NCI-H146 treated with DMSO at 0.1 percent for 48 hours (cell line): Measurements from ENCODE around the gene CTRB1.

Experiments
- DNase-seq: peaks from one replicate; lab custom pipeline; 2025; ENCODE audit not compliant: unreplicated experiment; lab: John Stamatoyannopoulos, UW

The CTRB1 gene

DNA sequence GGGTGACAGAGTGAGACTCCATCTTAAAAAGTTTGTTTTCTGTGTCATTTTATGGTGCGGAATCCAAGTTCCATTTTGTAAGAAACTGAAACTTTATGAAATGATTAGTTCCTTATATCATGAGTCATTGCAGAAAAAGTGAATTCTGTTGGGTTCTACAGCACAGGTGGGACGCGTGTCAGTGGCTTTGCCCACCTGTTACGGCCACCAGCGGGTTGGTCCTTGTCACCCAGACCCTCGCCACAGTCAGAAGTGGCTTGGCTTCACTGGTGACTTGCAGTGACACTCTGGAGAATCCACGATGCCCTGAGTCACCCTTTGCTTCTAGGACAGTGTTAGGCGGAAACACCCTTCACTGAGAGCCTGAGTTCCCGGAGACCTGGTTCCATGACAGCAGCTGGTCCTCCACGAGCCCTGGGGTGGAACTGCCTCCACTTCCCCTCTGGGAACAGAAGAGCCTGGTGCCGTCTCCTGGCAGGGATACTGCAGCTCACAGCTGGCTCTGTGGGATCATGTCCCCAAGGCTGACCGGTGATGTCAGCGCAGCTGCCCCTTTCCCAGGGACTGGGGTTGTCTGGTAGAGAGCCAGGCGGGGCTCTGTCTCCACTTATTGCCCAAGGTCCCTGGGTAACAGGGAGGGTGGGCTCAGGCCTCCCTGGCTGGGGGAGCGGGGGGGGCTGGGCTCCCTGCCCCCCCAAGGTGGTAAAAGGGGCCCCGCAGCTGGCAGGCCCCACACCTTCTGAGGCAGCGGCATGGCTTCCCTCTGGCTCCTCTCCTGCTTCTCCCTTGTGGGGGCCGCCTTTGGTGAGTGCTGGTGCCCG lies at the start of gene CTRB1:
CTRB1 (plus strand) TSS at position 733 of the 821 bp plus-strand sequence; CDS start at position 753, 20 bp downstream.
- DNase-seq: no peak

DNA sequence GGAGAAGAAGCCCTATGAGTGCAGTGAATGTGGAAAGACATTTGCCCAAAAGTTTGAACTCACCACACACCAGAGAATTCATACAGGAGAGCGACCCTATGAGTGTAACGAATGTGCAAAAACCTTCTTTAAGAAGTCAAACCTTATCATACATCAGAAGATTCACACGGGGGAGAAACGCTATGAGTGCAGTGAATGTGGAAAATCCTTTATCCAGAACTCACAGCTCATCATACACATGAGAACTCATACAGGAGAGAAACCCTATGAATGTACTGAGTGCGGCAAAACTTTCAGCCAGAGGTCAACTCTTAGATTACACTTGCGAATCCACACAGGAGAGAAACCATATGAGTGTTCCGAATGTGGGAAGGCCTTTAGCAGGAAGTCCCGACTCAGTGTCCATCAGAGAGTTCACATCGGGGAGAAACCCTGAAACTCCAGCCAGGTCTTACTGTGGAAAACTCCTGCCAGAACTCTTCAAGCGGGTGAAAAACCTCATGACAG lies 48.8 kb upstream of the CTRB1 start:
- no peak for DNase-seq

DNA sequence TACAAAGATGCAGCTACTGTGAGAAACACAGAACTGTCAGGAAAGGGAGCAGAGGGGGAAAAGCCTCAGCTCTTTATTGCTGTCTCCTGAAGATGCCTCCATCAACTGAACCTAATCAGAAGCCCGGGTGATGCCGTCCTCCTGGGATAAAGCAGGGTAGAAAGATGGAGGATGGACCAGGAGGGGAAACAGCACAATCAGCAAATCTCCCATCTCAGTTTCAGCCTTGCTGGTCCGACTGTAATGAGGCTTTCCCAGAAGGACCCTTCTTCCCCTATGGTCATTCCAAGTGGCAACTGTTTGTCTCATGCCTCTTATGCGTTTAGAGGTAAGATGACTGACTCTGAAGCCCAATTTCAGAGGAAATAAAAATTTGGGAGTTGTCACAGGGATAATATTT lies 46.2 kb upstream of the CTRB1 start:
- DNase-seq: no peak

DNA sequence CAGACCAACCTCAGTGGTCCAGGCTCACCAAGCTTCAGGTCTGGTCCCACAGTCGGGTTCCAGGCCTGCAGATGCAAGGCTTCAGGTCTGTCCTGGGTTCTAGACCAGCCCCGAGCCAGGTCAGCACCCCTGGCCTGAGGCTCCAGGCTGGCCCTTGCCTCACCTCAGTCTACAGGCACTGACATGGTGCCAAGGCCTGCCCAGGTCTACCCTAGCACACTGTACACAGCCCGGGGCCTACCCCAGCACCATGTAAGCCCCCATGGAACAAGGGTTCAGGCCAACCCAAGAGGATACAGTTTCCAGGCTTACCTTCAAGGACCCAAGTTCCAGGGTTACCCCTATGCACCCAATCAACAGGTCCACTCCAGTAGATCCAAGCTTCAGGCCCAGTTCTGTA lies 43.7 kb upstream of the CTRB1 start:
- no peak for DNase-seq

DNA sequence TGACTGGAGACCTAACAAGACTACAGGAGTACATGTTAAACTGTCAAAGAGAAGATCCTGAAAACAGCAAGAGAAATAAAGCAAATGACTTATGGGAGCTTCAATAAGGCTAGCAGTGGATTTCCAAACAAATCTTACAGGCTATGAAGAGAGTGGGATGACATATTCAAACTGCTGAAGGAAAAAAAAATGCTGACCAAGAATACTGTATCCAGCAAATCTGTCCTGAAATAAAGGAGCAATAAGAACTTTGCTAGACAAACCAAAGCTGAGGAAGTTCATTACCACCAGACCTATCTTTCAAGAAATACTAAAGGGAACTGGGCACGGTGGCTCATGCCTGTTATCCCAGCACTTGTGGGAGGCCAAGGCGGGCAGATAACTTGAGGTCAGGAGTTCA lies 41.9 kb upstream of the CTRB1 start:
- DNase-seq: no peak

DNA sequence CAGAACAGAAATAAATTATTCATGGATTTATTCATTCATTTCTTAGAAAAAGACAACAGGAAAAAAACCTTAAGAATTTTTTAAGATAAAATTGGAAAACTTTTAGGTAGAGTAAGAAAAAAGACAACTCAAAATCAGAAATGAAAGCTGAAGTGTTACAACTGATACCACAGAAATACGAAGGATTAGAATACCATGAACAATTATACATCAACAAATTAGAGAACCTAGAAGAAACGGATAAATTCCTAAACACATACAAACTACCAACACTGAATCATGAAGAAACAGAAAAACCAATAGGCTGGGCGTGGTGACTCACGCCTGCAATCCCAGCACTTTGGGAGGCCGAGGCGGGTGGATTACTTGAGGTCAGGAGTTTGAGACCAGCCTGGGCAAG lies 39.6 kb upstream of the CTRB1 start:
- no peak for DNase-seq

DNA sequence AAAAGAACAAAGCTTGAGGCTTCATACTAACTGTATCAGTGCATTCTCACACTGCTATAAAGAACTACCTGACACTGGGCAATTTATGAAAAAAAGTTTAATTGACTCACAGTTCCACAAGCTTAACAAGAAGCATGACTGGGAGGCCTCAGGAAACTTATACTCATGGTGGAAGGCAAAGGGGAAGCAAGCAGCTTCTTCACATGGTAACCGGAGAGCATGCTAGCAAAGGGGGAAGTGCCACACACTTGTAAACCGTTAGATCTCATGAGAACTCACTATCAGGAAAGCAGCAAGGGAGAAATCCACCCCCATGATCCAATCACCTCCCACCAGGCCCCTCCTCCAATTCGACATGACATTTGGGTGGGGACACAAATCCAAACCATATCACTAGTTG lies 37.2 kb upstream of the CTRB1 start:
- DNase-seq: no peak

DNA sequence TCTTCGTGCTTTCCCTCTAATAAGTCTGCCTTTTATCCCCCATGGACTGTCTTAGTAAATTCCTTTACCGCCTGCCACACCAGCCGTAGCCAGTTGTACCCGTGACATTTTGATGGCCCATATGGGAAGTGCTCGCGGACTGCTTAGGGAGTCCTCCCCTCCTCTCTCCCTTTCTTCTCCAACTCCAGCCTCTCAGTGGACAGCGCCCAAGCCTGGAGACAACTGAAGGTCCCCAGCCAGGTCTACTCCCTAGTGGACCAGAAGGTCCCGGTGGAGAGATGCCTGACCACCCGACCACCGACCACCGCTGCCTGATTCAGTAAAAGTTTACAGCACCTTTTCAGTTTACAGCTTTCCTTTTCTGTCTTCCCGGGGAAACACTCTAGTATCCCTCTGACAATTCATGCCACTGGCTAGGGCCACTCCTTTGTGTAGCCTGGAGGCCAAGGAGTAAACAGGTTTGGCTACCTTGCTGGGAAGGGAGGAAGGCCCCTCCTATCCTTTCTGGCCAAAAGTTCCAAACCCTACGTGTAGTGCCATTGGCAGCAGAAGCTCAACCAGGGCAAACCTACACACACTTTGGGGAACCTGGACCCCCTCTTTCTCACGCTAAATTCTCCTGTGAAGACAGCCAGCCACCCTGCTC lies 29.8 kb upstream of the CTRB1 start:
- no peak for DNase-seq

DNA sequence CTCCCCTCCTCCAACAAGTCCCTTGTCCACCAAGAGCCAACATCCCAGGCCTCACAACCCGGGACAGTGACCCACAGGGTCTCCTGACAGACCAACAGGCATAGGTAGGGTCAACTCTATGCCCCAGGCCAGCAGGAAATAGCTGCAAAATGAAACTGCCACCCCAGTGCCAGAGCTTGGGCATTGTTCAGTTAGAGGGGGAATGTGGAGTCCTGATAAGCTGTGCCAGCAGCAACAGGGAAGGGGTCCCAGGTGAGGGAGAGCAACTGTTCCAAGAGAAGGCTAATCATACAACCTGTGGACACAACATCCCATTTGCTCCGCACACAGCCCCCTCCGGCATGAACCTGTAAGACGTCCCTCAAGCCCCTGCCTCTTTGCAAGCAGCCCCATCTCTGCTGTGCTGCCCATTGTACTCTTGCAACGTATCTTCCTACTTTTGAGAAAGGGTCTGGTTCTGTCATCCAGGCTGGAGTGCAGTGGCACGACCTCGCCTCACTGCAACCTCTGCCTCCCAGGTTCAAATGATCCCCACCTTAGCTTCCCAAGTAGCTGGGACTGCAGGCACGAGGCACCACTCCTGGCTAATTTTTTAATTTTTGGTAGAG lies 29.0 kb upstream of the CTRB1 start:
- no peak for DNase-seq

DNA sequence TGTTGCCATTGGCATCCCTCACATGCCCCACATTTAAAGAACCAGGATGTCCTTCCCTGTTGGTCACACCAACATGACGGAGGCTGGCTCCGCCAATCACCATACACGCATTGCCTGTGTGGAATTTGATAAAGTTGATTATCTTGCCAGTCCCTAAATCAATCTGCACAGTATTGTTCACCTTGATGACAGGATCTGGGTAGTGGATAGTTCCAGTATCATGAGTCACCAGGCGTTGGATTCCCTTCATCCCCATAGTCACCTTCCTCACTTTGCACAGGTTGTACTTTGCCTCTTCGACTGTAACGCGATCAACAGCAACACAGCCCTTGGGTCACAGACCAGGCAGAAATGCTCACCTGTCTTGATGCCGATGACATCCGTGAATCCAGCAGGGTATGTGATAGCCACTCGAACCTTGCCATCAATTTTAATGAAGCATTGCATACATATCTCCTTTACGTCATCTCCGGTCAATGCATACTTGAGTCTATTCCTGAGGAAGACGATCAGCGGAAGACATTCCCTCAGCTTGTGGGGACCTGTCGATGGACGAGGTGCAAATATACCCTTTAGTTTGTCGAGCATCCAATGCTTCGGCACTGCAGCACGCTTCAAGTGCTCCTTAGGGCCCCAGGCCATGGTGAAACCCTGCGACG lies 26.1 kb upstream of the CTRB1 start:
- no peak for DNase-seq

DNA sequence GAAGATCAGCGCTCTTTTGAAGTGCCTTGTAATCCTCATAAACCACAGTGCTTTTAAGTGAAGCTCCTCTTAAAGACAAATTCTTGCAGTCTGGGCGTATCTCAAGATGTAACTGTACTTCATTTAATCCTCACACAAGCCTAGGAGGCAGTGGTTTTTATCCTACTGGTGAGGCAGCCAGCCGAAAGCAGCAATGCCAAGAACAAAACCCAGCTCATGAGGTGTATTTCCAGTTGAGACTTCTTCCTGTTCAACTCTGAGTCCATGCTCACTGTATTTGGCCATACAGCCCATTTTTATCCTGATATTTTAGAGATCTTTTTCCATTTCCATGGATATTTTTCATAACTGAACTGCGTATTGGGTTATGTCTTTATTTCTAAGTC lies 25.5 kb upstream of the CTRB1 start:
- no peak for DNase-seq

DNA sequence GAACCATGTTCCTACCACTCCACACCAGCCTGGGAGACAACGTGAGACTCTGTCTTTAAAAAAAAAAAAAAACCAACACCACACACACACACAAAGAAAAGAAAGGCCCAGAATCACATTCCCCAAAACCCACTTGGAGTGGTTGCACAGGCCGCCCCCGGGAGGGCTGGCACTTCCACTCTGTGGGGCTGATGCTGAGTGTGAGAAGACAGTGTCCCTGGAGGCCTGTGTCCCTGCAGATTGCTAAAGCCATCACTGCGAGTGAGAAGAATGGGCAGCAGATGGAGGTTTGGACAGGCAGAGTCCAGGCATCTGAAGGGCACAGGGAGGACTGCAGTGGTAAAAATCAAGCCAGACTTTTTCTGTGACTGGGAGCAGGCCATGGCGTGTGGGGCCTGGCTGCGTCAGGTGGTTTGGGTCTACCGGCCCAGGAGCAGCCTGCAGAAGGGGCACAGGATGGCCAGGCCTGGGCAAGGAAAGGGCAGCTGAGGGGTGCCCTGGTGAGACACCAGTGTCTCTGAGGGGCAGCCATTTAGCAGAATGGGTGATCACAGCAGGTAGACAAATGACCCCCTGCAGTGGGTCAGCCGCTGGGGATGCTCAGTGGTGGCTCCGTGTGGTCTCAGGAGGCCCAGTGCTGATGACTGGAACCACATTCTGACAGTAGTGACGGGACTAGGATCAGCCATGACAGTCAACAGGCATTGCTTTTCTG lies 24.9 kb upstream of the CTRB1 start:
- no peak for DNase-seq

DNA sequence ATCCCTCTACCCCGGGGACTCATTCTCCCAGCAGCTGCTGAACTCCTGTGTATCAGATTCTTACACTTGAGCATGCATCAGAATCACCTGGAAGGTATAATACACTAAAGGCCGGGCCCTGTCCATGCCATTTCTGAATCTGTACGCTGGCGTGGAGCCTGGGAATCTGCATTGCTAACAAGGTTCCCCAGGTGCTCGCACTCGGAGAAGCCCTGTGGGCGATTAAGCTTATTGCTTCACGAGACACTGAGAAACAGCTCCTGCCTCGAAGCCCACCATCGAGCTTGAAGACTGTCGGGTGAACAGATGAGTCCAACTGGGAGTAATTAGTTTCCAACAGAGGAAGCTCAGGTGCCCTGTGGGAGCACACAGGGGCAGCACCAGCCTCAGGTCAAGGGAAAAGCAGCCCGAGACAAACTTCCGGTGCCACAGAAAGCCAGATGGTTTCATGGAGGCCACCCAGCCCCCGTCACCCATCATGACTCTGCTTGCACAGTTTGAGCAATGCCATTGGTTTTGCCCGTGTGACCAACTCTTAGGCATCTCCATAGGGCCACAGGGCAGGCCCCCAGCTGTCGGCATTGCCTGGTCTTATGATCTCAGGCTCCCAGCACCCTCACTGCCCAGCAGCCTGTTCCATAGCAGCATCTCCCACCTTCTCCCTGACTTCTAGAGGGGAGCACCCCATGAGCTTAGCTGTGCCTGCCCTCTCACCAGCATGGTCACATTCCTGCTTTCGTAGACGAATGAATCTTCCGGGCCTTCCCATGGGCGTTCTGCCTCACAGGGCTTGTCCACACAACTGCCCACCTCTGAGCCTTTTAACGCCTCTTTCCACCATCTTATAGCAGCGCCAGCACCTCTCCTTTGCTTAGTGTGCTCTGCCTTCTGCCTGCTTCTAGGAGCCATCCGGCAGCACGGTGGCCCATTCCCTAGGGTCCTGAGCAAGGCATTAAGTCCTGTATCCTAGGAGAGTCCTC lies 22.7 kb upstream of the CTRB1 start:
- DNase-seq: no peak

DNA sequence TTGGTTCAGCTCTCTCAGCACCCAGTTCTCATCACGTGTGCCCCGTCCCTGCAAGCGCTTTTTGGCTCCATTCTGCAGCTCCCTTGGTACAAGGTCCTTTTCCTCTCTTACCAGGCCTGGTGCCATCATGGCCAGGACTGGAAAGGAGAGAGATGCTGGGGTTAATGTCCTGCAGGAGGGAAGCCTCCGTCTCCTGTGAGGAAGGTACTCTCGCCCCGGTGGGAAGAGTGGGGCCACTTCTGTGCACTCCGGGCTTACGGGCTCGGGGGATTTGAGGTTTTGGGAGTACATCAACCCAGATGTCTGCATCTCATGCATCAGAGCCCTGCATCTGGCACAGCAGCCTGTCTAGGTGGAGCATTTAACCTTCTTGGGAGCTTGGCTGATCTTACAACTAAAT lies 22.0 kb upstream of the CTRB1 start:
- DNase-seq: no peak

DNA sequence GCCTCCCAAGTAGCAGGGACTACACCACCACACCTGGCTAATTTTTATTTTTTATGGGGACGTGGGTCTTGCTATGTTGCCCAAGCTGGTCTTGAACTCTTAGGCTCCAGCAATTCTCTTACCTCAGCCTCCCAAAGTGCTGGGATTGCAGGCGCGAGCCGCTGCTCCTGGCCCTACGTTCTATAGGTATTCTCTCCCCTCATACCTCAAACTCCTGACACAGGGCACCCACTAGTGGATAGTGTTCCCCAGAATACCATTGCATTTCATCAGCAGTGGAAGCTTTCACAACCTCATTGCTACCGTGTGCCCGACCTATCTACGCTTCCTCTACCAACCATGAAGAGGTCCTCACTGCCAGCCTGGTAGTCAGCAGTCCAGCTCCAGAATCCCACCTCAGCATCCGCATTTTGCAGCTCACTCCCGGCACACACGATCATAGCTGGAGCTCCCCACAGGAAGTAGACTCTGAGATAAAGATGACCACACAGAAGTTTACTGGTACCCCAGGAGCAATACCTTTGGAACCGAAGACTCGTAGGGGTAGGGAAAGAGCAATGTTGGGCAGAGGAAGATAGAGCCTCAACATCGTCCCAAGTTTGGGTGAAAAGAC lies 21.2 kb upstream of the CTRB1 start:
- DNase-seq: no peak

DNA sequence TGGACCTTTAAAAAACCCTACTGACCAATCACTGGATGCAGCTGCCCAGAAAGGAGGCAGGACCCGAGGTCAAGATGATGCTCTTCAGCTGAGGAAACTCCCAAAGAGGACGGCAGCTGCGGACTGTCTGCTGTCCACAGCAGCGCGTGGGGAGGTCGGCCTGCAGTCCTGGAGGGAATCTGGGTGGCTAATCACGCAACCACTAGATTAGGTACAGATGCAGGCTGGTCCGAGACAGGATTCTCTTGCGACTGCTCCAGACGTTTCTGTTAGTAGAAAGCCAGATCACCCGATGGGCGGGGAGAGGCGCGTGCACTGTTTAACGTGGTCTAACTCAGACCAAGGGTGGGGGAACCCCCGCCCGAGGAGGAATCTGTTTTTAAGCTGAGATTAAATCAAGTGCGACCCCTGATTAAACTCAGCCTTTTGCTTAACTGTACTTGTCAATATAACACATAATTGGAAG lies 20.6 kb upstream of the CTRB1 start:
- DNase-seq: no peak

DNA sequence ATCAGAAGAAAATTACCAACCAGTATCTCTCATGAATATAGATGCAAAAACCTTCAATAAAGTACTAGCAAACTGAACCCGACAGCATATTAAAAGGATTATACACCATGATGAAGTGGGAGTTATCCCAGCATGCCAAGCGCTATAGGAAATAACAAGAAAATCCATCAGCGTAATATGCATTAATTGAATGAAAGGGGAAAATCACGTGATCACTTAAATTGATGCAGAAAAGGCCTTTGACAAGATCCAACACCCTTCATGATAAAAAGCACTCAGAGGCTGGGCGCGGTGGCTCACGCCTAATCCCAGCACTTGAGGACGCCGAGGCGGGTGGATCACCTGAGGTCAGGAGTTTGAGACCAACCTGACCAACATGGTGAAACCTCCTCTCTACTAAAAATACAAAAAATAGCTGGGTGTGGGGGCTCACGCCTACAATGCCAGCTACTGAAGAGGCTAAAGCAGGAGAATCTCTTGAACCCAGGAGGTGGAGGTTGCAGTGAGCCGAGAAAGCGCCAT lies 16.7 kb upstream of the CTRB1 start:
- DNase-seq: no peak

DNA sequence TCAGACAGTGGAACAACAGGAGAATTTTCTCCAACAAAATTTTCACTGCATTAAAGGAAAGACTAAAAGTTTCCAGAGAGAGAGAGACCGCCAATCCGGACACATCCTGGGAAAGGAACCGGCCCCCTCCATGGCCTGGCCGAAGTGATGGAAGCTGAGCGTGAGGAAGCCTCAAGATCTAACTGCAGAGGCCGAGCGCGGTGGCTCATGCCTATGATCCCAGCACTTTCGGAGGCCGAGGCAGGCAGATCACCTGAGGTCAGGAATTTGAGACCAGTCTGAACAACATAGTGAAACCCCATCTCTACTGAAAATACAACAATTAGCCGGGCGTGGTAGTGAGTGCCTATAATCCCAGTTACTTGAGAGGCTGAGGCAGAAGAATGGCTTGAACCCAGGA lies 15.7 kb upstream of the CTRB1 start:
- DNase-seq: no peak
